ENCODE measurements around the gene PRDM15. TPM values are rescaled to one million over a fixed set of nuclear protein-coding genes. Genes with fewer than 3 reads are reported as not detected.

The PRDM15 gene
- total RNA-seq, 1 donor from 2014 or later: 4.9 TPM

DNA sequence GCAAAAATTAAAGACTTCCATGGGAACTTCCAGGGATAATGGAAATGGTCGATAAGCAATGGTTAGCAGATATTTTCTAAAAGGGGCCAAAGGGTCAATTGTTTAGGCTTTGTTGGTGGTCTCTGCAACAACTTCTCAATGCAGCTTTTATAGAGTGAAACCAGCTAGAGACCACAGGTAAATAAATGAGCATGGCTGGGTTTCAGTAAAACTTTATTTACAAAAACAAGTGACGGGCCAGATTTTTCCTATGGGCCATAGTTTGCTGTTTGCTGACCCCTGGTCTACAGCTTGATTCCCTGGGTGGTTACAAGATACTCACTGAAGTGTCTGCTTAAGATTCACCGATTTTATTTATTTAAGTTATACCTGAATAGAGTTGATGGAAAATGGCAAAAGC lies 22.6 kb upstream of the PRDM15 start:
- no peak for DNase-seq (ENCODE audit: low read depth)
- TF ChIP-seq, protein P1, sequence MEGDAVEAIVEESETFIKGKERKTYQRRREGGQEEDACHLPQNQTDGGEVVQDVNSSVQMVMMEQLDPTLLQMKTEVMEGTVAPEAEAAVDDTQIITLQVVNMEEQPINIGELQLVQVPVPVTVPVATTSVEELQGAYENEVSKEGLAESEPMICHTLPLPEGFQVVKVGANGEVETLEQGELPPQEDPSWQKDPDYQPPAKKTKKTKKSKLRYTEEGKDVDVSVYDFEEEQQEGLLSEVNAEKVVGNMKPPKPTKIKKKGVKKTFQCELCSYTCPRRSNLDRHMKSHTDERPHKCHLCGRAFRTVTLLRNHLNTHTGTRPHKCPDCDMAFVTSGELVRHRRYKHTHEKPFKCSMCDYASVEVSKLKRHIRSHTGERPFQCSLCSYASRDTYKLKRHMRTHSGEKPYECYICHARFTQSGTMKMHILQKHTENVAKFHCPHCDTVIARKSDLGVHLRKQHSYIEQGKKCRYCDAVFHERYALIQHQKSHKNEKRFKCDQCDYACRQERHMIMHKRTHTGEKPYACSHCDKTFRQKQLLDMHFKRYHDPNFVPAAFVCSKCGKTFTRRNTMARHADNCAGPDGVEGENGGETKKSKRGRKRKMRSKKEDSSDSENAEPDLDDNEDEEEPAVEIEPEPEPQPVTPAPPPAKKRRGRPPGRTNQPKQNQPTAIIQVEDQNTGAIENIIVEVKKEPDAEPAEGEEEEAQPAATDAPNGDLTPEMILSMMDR (conservative IDR thresholded peaks at IDR 0.05; ENCODE audit: low read depth, low read length): no peak

GRCh38 chr21:41901099-41901498 lies 22.0 kb upstream of the PRDM15 start:
- H3K4me3 ChIP-seq (ENCODE audit: low read depth, low read length): no peak overlapping the region
- TF ChIP-seq, protein P1 (conservative IDR thresholded peaks at IDR 0.05; ENCODE audit: low read depth, low read length): no peak
- no peak for DNase-seq (ENCODE audit: low read depth)

More for the DNA sequence above, 22.6 kb upstream of the PRDM15 start:
- no peak overlapping the region for H3K4me3 ChIP-seq (ENCODE audit: low read depth, low read length)

- H3K4me3 ChIP-seq (ENCODE audit: low read depth, low read length): no peak overlapping the region
- DNase-seq (ENCODE audit: low read depth): no peak
- TF ChIP-seq, protein P1 (conservative IDR thresholded peaks at IDR 0.05; ENCODE audit: low read depth, low read length): no peak
Observed at GRCh38 chr21:41900401-41900800, 21.3 kb upstream of the PRDM15 start.

DNA sequence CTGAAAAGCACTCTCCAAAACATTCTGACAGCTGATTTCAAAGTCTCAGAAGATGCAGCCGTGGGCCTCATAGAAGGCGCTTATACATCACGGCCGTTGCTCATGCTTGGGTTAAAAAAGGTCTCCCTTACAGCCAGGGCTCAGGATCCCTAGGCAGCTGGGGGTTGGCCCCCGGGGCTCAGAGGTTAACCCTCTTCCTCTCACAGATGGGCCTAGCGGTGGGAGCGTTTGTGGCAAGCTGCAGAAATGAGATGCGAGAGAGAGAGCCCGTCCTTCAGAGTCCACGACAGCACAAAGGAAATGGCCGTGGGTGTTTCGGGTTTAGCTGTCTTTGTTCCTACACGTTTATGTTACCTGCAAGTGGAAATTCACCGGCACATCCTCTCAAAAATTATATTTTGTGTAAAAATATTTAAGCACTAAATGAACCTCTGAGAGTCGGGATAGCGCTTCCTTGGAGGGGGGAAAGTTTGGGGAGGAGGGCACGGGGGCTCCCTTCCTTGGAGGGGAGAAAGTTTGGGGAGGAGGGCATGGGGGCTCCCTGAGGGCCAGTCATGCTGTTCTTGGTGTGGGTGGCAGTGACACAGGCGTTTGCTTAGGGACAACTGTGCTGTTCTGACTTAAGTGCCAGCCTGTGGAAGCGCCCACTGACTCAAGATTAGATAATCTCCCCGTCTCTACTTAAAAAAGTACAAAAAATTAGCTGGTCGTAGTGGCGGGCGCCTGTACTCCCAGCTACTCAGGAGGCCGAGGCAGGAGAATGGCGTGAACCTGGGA lies 20.5 kb upstream of the PRDM15 start:
- TF ChIP-seq, protein P1 (conservative IDR thresholded peaks at IDR 0.05; ENCODE audit: low read depth, low read length): no peak
- DNase-seq (ENCODE audit: low read depth): no peak
- no peak overlapping the region for H3K4me3 ChIP-seq (ENCODE audit: low read depth, low read length)

DNA sequence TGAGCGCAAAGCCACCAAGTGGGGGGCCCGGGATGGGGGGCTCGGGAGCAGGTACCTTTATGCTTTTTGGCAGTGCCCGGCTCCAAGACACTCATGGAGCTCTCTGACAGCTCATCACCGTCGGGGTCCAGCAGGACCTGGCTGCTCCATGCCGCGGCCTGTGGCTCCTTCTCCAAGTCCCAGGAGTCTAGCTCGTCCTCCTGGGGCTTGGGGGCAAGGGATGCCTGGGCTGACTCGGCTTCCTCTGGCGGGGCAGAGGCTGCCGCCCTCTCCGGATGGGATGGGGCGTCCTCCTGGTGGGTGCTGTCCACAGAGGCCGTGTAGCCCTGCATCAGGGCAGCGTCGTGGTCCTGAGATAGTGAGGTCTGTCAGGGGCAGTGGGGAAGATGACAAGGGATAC lies 19.9 kb upstream of the PRDM15 start:
- H3K4me3 ChIP-seq (ENCODE audit: low read depth, low read length): no peak overlapping the region
- DNase-seq (ENCODE audit: low read depth): no peak
- TF ChIP-seq, protein P1 (conservative IDR thresholded peaks at IDR 0.05; ENCODE audit: low read depth, low read length): no peak

GRCh38 chr21:41897700-41898099 lies 18.6 kb upstream of the PRDM15 start:
- H3K4me3 ChIP-seq (ENCODE audit: low read depth, low read length): no peak overlapping the region
- TF ChIP-seq, protein P1 (conservative IDR thresholded peaks at IDR 0.05; ENCODE audit: low read depth, low read length): no peak
- DNase-seq (ENCODE audit: low read depth): no peak
